CD4-positive, alpha-beta T cell treated with Interleukin-15 for 4 hours (primary cell): ENCODE results near the gene KMT5C.

Experiments used
- DNase-seq: peaks from one replicate; pipeline ENCODE4 v3.0.0-alpha.2; 2020; ENCODE audit warnings: low spot score

The KMT5C gene

DNA sequence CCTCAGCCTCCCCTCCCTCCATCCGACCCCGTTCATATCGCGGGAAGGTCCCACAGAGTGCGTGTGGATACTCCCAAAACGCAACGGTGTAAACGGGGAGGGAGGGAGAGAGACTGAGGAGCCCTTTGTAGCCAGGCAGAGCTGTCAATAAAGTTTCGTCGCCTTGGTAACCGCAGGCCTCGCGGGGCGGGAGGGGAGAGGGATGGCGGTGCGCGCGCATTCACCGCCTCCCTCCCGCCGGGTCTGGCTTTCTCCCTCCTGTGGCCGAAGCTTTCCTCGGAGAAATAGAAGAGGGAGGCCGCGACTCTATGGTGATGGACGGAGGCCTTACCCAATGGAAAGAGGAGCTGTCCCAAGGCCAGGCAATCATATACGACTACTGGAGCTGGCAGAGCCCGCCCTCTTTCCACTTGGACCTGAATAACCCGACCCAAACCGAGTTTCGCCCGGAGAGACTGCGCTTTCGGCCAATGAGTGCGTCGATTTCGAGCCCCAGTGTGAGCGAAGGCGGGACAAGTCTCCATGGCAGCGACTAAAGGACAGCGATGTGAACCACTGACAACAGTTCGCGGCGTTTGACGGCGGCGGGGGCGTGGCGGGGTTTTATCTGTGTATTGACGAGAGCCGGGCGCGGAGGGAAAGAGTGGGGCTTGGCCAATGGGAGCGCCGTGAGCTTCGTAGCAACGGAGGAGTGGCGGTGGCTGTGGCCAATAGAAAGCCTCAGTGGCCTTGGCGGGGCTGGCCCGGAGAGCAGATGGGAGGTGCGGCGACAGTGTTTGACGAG is at the start of gene KMT5C:
Gene KMT5C (plus strand): TSS at position 772 of the 784 bp plus-strand sequence. CDS start 2,061 bp downstream, outside the sequence.
- peak; percentile 100 for DNase-seq

DNA sequence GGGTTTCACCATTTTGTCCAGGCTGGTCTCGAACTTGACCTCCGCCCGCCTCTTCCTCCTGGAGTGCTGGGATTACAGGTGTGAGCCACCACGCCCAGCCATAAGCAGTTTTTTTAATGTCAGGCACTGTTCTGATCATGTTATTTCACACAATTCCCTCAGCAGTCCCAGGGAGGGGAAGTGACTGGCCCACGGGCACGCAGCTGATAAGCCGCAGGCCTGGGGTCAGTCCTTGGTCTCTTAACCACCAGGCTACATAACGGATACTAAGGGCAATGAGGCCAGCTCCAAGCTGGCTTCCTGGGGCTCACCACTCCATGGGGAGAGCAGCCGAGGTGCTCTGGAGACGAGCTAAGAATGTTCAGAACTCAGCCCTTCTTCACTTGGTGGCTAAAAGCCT is 42.4 kb upstream of the KMT5C start:
- no peak for DNase-seq

DNA sequence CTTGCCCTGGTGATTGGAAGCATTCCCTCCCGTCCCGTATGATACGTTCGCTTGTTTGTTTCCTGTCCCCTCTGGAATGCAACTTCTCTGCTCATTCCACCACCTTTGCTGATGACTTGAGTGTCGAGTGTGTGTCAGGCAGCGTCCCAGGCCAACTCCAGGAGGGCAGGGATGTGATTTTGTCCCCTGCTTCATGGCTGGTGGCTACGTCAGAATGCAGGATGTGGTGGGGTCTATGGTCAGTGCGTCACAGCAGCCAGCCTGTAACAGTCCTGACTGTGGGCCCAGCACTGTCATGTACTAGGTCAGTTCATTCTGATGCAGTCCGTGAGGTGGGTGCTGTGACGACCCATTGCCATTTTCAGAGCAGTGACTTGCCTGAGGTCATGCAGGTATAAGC is 39.7 kb upstream of the KMT5C start:
- DNase-seq, result no peak

DNA sequence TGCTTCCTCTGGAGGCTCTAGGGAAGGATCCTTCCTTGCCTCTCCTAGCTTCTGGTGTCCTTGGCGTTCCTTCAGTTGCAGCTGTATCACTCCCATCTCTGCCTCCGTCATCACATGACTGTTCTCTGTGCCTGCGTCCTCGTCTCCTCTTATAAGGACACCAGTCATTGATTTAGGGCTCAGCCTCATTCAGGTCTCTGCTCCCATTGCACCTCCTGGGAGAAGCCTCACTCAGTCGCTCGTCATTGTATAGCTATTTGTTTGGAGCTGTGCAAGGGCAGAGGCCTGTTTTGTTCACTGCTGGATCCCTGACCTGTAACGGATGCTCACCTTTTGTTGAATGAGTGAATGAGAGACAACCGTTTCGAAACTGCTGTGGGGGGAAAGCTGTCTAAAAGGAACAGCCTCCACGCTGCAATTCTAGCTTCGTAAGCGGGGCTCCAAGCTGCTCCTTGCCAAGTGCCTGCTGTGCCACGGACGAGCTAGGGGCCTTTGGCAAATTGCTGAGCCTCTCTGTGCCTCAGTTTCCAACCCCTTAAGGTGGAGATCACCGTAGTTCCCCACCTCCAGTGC is 38.7 kb upstream of the KMT5C start:
- no peak for DNase-seq

DNA sequence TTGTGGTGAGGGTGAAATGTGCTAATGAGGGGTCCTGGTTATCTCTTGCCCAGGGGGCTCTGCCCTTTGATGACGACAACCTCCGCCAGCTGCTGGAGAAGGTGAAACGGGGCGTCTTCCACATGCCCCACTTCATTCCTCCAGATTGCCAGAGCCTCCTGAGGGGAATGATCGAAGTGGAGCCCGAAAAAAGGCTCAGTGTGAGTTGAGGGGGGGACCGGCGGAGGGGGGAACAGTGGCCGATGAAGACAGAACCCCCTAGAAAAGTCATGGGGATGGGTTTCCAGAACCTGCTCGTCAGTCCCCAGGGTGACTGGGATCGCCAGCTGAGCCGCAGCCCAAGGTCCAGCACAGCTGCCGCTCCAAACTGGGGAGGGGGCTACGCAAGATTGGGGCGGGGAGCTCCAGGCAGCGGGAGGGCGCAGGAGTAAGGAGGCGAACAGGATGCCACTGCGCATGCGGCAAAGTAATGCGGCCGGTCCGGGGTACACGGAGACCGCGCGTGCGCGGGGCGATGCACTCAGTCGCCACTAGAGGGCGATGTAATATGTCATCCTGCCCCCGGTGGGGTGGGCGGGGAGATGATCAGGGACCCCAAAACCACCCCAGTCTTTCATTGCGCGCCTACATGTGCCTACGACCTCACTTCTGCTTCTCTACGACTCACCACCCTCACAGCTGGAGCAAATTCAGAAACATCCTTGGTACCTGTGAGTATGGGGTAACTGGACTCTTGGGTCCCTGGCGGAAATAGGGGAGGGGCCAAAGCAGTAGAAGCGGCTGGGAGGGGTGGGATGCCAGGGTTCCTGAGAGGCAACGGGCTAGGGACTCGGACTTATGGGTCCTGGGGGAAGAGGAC is 38.0 kb upstream of the KMT5C start:
- peak; percentile 91 for DNase-seq

DNA sequence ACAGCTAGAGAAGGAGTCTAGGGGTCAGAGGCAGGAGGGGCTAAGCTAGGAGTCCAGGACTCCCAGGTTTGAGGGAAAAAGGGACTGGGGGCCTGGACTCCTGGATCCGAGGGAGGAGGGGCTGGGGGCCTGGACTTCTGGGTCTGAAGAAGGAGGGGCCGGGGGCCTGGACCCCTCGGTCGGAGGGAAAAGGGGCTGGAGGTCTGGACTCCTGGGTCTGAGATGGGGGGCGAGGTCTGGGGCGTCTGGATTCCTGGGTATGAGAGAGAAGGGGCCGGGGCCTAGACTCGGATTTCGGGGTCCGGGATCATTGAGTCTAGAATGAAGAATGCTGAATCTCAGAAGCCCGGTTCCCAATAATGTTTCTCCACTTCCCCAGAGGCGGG is 37.4 kb upstream of the KMT5C start:
- DNase-seq, result no peak

DNA sequence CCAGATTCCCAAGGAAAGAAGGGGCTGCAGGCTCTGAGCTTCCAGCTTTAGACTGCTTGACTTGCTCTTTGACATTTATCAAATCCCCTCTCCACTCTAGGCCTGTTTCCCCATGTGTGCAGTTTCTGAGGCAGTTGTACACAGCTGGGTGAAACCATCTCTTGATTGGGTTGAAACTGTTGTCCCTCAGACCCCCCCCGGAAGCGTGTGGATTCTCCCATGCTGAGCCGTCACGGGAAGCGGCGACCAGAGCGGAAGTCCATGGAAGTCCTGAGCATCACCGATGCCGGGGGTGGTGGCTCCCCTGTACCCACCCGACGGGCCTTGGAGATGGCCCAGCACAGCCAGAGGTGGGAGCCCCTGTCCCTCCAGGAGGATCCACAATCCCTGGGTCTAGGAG is 36.2 kb upstream of the KMT5C start:
- no peak for DNase-seq

DNA sequence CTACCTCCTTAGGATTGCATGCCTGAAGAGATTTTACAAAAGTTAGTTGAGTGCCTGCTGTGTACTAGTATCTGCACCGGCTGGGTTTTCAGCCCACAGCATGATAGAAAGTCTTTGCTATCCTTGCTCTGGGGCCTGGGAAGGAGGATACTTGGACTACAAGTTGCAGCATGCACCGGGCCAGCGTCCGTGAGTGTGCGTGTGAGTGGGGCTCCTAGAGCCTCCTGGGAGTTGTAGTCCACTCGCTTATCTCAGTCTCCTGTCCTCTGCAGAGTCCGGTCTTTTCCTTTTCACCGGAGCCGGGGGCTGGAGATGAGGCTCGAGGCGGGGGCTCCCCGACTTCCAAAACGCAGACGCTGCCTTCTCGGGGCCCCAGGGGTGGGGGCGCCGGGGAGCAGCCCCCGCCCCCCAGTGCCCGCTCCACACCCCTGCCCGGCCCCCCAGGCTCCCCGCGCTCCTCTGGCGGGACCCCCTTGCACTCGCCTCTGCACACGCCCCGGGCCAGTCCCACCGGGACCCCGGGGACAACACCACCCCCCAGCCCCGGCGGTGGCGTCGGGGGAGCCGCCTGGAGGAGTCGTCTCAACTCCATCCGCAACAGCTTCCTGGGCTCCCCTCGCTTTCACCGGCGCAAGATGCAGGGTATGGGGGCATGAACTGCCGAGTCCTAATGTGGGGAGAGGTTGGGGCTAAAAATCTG is 35.2 kb upstream of the KMT5C start:
- no peak for DNase-seq

DNA sequence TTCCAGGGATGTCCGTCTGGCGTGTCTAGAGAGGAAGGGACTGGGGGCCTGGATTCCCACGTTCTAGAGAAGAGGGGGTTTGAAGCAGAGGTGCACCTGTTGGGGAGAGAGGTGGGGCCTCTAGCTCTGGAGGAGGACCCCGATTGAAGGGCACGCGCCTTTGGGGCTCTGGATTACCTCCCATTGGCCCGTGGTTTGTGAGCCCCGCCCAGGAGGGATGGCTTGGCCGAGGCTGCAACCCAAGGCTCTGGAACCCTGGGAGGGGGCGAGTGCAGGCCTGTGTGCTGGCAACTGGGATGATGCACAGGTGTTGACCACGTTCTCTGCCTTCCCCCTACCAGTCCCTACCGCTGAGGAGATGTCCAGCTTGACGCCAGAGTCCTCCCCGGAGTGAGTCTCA is 34.7 kb upstream of the KMT5C start:
- no peak for DNase-seq

DNA sequence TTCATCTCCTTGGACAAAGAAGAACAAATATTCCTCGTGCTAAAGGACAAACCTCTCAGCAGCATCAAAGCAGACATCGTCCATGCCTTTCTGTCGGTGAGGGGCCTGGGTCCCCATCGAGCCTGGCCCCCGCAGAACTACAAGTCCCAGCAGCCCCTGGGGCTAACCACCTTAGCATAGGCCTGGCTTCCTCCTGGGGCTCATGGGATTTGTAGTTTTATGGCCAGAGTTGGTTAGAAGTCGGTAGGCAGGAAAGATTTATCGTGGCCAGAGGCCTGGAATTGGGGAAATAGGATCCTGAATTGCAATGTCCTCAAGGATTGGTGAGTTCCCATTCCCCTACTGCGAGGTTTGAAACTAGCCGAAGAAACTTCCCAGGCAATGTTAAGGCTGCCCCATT is 34.2 kb upstream of the KMT5C start:
- DNase-seq, result peak; percentile 50

DNA sequence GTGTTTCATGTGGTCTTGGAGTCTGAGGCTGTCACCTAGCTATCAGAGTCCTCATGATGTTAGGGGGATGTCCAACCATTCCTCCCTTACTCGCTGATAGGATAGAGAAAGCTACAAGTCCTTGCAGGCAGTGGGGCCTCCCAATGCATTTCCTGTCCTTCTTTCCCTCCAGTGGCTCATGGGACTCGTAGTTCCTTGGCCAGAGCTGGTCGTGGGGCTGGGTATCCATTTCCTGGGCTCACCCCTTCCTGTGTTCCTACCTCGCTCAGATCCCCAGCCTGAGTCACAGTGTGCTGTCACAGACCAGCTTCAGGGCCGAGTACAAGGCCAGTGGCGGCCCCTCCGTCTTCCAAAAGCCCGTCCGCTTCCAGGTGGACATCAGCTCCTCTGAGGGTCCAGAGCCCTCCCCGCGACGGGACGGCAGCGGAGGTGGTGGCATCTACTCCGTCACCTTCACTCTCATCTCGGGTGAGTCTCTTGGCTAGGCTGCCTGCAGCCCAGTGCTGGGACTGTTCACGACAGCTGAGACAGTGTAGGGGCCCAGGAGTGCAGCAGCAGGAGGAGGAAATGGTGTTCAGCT is 33.6 kb upstream of the KMT5C start:
- DNase-seq, result no peak

DNA sequence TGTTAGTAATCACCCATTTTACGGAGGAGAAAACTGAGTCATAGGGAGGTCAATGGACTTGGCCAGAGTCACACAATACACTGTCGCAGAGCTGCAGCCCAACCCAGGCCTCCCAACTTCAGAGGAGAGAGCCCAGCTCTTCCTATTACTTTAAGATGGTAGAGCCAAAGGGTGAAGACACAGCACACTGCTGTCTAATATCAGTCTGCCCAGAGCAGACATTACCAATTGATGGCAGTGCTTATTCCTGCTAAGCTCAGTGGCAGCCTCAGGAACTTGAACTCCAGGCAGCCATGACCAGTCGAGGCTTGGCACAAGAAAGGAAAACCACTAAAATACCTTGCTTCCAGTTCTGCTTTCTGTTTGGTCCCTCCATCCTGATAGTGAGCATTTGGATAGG is 33.0 kb upstream of the KMT5C start:
- DNase-seq, result no peak

DNA sequence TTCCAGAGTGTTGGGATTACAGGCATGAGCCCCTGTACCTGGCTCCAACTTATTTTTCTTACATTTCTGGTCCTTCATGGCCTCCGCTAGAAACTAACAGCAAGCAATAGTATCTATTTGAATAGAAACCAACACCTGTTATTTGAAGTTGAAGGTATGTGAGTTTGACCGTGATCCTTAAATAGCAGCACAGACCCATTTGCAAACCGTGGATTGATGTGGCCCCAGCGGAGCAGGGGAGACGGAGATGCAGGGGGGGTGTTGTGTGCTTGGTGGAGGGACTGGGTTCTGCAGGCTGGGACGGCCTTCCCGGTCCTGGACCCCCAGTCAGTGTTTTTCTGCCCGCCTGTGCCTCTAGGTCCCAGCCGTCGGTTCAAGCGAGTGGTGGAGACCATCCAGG is 31.4 kb upstream of the KMT5C start:
- no peak for DNase-seq

DNA sequence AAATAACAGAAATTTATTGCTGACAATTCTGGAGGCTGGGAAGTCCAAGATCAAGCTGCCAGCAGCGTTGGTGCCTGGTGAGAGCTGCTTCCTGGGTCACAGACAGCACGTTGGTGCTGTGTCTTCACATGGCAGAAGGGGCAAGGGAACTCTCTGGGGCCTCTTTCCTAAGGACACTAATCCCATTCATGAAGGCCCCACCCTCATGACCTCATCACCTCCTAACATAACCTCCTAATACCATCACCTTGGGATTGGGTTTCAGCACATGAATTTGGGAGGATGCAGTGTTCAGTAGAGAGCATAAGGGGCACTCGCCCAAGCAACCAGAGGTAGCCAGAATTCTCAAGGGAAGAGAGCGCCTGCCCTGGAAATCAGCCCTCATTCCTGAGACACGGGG is 30.2 kb upstream of the KMT5C start:
- no peak for DNase-seq

DNA sequence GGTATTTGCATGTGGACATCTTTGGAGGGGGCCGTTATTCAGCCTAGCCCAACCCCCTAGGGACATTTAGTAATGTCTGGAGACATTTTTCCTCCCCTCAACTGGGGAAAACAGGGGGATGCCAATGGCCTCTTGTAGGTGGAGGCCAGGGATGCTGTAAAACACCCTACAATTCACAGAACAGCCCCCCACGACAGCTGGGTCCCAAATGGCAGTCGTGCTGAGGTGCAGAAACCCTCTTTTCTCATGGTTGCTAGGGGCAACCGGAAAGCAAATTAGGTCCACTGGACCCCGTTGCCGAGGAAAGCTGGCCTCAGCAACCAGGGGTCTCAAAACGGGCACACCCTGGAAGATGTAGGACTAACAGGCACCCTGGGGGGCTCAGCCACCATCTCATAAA is 29.2 kb upstream of the KMT5C start:
- DNase-seq, result no peak

DNA sequence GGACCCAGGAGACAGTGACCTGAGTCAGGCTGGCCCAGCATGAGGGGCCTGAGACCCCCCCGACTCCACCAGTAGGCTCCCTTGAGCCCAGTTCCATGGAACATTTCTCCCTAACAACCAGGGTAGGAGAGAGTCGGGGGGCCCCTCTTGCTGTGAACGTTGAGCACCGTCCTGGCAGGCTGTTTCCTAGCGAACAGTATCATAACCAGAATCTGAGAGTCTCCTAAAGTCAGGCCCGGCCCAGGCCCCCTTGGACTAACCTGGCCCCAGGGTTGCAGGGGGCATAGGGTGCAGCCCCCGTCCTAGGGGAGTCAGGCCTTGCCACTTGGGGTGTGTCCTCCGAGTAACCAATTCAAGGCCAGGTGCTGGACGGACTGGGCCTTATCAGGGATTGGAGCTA is 28.3 kb upstream of the KMT5C start:
- DNase-seq, result no peak

DNA sequence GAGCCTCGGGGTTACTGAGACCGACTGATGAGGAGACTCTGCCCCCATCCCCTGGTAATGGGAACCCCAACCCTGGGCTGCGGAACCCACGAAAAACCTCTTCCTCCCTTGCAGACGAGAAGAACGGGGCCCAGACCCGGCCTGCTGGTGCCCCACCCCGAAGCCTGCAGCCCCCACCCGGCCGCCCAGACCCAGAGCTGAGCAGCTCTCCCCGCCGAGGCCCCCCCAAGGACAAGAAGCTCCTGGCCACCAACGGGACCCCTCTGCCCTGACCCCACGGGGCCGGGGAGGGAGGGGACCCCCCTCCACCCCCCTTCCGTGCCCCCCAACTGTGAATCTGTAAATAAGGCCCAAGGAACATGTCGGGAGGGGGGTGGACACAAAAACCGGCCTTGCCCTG is 27.9 kb upstream of the KMT5C start:
- DNase-seq, result no peak

DNA sequence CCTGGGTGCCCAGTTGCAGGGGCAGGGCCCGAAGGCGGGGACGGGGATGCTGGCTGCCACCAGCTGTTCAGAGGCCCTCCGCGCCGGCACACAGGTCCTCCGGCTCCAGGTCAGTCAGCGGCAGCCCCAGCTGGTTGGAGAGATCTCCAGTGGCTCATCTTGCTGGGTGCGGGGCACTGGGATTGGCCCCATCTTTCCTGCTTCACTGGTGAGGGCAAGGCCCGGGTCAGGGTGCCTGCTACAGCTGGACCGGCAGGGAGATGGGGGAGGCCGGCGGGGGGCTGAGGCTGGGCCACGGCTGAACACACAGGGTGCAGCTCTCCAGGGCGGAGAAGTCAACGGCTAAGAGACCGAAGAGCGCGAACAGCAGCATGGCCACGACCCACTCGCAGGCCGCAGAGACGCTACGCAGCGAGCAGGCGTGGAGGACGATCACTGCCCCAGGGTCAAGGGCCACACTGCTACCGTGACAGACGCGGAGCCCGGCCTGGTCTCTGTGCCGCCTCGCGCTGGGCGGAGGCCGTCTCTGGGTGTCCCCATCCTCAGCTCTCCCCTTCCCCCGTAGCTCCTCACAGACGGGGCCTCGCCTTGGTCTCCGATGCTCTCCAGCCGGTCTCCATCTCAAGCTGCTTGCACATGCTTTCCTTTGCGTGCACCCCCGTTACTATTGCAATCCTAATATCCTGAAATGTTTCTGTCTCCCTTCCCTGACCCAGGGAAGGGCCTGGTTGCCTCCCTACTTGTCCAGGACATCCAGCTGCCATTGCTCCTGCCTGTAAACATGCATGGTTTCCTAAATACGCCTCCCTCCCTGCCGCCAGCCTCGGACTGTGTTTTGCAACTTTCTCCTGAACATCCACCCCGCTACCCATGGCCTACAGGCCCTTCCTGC is 26.8 kb upstream of the KMT5C start:
- no peak for DNase-seq

DNA sequence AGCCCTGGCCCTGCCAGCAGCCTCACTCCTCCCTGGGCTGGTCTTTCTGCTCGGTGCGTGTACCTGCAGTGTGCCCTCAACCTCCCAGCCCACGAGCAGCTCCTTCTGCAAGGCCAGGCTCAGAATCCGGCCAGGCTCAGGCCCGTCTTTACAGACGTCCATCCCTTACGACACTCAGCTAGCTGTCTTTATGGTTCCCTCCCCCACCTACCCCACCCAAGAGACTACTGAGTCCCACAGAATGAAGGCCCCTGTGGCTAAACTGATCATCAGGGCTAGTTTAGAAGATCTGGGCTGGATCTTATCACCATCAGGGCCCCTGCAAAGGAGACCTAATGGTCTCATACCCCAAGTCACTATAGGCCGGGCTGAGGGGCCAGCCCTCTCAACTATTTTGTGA is 25.3 kb upstream of the KMT5C start:
- no peak for DNase-seq

DNA sequence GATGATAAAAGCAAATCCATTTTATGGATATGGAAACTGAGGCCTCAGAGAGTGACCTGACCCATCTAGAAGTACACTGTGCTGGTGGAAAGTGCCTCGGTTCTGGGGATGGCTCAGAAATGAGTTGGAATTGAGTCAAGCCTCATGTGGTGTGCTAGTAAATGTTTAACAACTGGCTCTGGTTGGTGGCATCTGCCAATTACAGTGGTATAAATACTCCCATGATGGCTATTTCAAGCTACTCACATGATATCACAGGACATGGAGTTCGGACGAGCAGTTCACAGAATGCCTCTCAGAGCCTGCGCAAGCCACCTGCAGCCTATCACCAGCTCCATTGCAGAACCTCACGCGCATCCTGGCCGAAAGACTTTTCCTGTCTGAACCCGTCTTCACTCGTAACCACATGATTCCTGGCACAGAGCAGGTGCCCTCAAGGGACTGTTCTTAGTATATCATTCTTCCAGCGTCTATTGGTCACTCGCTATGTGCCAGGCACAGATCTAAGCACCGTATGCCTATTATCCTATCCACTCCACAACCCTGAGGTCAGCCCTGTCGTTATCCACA is 23.6 kb upstream of the KMT5C start:
- DNase-seq, result no peak

DNA sequence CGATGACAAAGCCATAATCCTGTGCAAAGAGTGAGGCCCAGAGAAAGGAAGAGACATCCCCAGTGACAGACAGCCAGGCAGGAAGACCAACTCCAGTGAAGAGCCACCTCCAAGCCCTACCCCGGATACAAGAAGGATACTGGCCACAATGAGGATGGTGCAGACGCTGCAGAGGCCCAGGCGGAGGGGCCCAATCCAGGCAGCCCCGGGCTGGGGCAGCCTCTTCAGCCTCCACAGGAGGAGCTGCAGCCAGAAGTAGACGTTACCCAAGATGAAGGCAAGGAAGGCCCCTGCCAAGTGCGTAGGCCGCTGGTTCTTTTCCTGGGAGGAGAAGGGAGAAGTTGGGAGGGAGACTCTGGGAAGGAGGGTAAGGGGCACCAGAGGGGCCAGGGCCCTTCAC is 23.0 kb upstream of the KMT5C start:
- no peak for DNase-seq
